Activated CD4-positive, alpha-beta memory T cell treated with anti-CD3 and anti-CD28 coated beads for 36 hours (primary cell): ENCODE data around the gene TMEM116. TPM values are rescaled to one million over a fixed set of nuclear protein-coding genes. Genes with fewer than 3 reads are reported as not detected.
"Not testable (repeated sequence)": the region's sequence is repeated elsewhere in the genome, so short reads cannot be mapped to it uniquely, and the experiment has no call there.

Experiments used
- CTCF ChIA-PET: fragments of 350-600 bp; sonication (Branson Sonifier 250); formaldehyde crosslinking; loops from one replicate; lab custom pipeline; 2021; ENCODE audit warnings: antibody characterized with exemption, inconsistent platforms; lab: Charles Lee
- POLR2A ChIA-PET: fragments of 350-600 bp; sonication (Branson Sonifier 250); formaldehyde crosslinking; loops from one replicate; lab custom pipeline; 2021; ENCODE audit warnings: antibody characterized with exemption; lab: Charles Lee
- DNase-seq: peaks from one replicate; pipeline ENCODE4 v3.0.0-alpha.2; 2020
- H3K27ac Mint-ChIP-seq: one replicate; pipeline ENCODE4 v1.8.0; 2021; ENCODE audit warnings: mixed read lengths
- H3K27me3 Mint-ChIP-seq: one replicate; pipeline ENCODE4 v1.8.0; 2021; ENCODE audit warnings: mixed read lengths
- H3K36me3 Mint-ChIP-seq: one replicate; pipeline ENCODE4 v1.8.0; 2021; ENCODE audit warnings: mixed read lengths
- H3K4me1 Mint-ChIP-seq: one replicate; pipeline ENCODE4 v1.8.0; 2021; ENCODE audit warnings: low read depth, mixed read lengths
- H3K4me3 Mint-ChIP-seq: one replicate; pipeline ENCODE4 v1.8.0; 2021; ENCODE audit warnings: mild to moderate bottlenecking, mixed read lengths
- H3K9me3 Mint-ChIP-seq: one replicate; pipeline ENCODE4 v1.8.0; 2021; ENCODE audit warnings: mixed read lengths
- intact Hi-C: fragments of 100-400 bp; cut with micrococcal nuclease; formaldehyde crosslinking; loops from one replicate; pipeline ENCODE4 v1.15.1; 2023
- total RNA-seq, 2 experiments: library from RNA; stranded (reverse); gene quantifications; one replicate each; pipeline ENCODE4 v1.2.3, GENCODE V29; 2021

TMEM116 gene
- total RNA-seq, 2 experiments from 2014 or later: 14.0 to 17.1 TPM

DNA sequence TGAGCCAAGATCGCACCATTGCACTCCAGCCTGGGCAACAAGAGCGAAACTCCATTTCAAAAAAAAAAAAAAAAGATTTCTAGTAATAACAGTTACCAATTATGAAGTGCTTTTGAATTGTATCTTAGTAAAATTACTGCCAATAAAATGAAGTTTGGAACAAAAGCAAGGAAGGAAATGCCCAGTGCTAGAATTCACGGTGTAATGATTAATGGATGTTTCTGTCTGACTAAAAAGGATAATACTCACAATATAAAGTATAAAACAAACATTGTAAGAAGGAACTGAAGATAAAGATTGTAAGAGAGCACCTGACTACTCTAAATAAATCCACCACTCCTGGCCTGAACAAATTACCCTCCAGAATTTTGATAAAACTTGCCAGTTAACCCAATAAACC, 4.0 kb downstream of the TMEM116 start:
- ChIA-PET POLR2A (no interaction called here), CTCF (no interaction called here)
- H3K27ac Mint-ChIP-seq: no peak overlapping the region
- H3K4me1 Mint-ChIP-seq: peaks cover 42% of the 10 kb centered on the region
- no peaks in the 10 kb centered on the region for H3K9me3 Mint-ChIP-seq
- H3K36me3 Mint-ChIP-seq: peaks cover 17% of the 10 kb centered on the region
- H3K27me3 Mint-ChIP-seq: no peaks in the 10 kb centered on the region
- no peak for DNase-seq
- intact Hi-C loops: no loop called here
- H3K4me3 Mint-ChIP-seq: no peak overlapping the region

DNA sequence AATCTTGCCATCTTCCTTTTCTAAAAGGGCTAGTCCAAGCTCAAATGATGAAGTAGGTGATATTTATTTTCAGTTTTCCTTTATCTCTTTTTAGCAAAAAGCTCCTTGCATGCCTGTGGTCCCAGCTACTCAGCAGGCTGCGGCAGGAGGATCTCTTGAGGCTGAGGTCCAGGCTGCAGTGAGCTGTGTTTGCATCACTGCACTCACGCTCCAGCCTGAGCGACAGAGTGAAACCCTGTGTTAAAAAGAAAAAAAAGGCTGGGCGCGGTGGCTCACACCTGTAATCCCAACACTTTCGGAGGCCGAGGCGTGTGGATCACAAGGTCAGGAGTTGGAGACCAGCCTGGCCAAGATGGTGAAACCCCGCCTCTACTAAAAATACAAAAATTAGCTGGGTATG, 5.0 kb downstream of the TMEM116 start:
- Mint-ChIP-seq H3K9me3 (no peaks in the 10 kb centered on the region), H3K4me1 (peaks cover 44% of the 10 kb centered on the region), H3K36me3 (peaks cover 17% of the 10 kb centered on the region), H3K27me3 (no peaks in the 10 kb centered on the region), H3K27ac (no peak overlapping the region), H3K4me3 (no peak overlapping the region)
- POLR2A ChIA-PET: no interaction called here
- CTCF ChIA-PET: no interaction called here
- DNase-seq: no peak
- intact Hi-C loops: no loop called here

DNA sequence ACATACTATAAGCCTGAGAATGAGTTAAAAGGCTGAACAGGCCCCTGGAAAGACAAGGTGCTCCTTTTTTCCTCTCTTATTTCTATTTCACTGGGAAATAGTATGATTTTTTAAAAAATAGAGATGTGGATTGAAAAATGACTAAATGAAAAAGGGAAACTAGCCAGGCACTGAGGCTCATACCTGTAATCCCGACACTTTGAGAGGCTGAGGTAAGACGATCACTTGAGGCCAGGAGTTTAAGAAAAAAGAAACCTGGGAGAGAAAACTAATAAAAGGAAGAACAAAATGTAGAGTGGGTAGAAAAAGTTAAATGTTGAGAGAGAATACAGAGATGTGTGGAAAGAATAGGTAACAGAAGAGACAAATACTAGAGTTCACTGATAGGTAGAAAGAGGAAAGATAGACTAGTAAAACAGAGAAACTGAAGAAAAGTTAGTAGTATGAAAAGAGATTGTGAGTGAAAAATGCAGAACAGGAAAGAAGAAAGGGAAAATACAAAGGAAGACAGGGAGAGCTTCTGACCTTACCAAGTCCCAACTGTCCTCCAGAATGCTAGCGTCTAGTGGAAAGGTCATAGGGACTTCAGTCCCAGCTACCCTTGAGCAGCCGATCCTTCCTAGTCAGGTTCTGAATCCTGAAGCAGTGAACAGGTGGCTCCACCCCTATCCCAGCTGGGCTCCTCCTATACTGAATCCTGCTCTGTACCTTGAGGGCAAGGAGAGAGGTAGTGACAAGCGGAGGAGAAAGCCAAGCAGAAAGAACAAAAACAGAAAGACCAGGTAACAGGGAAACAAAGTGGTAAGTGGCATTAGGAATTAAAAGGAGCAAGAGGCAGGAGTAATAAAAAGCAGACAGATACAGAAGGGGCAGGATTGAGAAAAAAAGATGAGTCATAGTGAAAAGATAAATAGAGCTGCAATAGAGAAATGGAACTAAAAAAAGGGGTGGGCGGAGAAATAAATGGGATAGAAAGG, 7.3 kb downstream of the TMEM116 start:
- POLR2A ChIA-PET: no interaction called here
- no peak overlapping the region for H3K27ac Mint-ChIP-seq
- H3K27me3 Mint-ChIP-seq: no peaks in the 10 kb centered on the region
- intact Hi-C loops: no loop called here
- no peaks in the 10 kb centered on the region for H3K9me3 Mint-ChIP-seq
- CTCF ChIA-PET: no interaction called here
- no peak for DNase-seq
- H3K36me3 Mint-ChIP-seq: peaks cover 1% of the 10 kb centered on the region
- H3K4me1 Mint-ChIP-seq: peaks cover 51% of the 10 kb centered on the region
- no peak overlapping the region for H3K4me3 Mint-ChIP-seq

- DNase-seq: no peak
- Mint-ChIP-seq H3K9me3 (no peaks in the 10 kb centered on the region), H3K4me1 (peaks cover 53% of the 10 kb centered on the region), H3K27ac (no peak overlapping the region), H3K36me3 (peaks cover 1% of the 10 kb centered on the region), H3K27me3 (no peaks in the 10 kb centered on the region), H3K4me3 (no peak overlapping the region)
- POLR2A ChIA-PET: interaction anchor here (0.6 to 5.0 kb wide), 2 partner anchors 9 to 12 kb away, joined by 3 to 44 read pairs; partner anchors contain the start of genes ERP29 and TMEM116
- intact Hi-C loops: no loop called here
- CTCF ChIA-PET: interaction anchor here (4.2 kb wide), 1 partner anchor 10 kb away, joined by 26 read pairs; the partner anchor contains the start of genes ERP29 and TMEM116
Measured at GRCh38 chr12:112004041-112004440, 8.9 kb downstream of the TMEM116 start.

DNA sequence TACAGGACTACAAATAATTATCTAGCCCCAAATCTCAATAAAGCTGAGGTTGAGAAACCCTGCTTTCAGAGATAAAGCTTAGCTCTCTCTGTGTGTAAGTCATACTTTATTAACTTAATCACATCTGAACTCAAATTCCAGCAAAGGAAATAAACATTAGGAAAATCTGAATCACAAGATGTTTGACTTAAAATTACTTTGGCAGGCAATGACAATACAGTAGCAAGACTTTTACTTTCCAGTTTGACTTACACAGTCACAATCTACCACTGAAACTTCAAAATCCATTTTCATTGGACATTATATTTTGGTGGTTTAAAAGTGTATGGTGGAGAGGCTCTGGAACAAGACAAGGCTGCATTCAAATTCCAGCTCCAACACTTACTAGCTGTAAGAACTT, 11.4 kb downstream of the TMEM116 start:
- Mint-ChIP-seq H3K9me3 (no peaks in the 10 kb centered on the region), H3K27ac (peak overlapping the region; percentile 71), H3K36me3 (peaks cover 1% of the 10 kb centered on the region), H3K27me3 (no peaks in the 10 kb centered on the region), H3K4me3 (peak overlapping the region; percentile 54), H3K4me1 (peaks cover 67% of the 10 kb centered on the region)
- ChIA-PET CTCF (interaction anchor here (0.9 to 4.2 kb wide), 4 partner anchors 8 to 15 kb away, joined by 3 to 26 read pairs (median 3); partner anchors contain the start of genes ERP29 and TMEM116), POLR2A (interaction anchor here (1.1 to 5.0 kb wide), 4 partner anchors 9 to 75 kb away, joined by 3 to 44 read pairs (median 4); partner anchors contain the start of genes ERP29 and TMEM116)
- intact Hi-C loops: loop anchor here (1.0 kb wide), 2 partner anchors 8 to 12 kb away; partner anchors contain the start of genes ERP29 and TMEM116
- no peak for DNase-seq

DNA sequence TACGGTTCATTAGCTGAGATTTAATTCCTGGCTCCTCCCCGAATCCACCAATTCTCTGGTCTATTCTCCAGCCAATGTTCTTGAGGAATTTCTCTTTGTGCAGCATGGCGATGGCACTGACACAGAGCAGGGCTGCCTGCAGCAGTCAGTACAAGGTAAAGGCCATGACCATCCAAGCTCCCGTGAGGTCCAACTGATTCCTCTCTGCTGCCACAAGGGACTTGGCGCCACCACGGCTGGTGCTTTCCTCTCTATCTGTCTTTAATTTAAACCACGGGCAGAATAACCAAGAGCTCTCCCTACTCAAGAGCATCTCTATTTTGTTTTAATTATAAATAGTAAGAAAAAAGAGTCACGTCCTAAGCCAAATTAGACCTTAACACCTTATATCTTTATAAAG, 12.1 kb downstream of the TMEM116 start:
- Mint-ChIP-seq H3K4me3 (peak overlapping the region; percentile 47), H3K4me1 (peaks cover 66% of the 10 kb centered on the region), H3K27ac (peak overlapping the region; percentile 61), H3K9me3 (no peaks in the 10 kb centered on the region), H3K36me3 (peaks cover 1% of the 10 kb centered on the region), H3K27me3 (no peaks in the 10 kb centered on the region)
- DNase-seq: no peak
- POLR2A ChIA-PET: interaction anchor here (1.1 to 5.0 kb wide), 3 partner anchors 8 to 75 kb away, joined by 4 to 44 read pairs (median 5); partner anchors contain the start of genes ERP29 and TMEM116
- CTCF ChIA-PET: interaction anchor here (1.1 to 4.2 kb wide), 3 partner anchors 9 to 16 kb away, joined by 3 to 26 read pairs (median 3); partner anchors contain the start of genes ERP29 and TMEM116
- intact Hi-C loops: loop anchor here (1.0 kb wide), 2 partner anchors 8 to 12 kb away; partner anchors contain the start of genes ERP29 and TMEM116

DNA sequence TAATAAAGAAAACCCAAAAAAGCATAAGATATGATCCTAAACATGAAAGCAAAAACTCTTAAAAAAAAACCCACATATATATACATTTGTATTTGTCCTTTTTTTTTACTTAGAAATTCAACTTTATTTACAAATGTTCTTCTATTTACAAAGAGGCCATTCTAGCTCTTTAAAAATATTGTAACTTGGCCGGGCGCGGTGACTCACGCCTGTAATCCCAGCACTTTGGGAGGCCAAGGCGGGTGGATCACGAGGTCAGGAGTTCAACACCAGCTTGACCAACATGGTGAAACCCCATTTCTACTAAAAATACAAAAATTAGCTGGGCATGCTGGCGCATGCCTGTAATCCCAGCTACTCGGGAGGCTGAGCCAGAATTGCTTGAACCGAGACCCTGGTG, 13.8 kb downstream of the TMEM116 start:
- DNase-seq, H3K36me3 Mint-ChIP-seq, H3K4me3 Mint-ChIP-seq, H3K27me3 Mint-ChIP-seq, intact Hi-C loops, H3K9me3 Mint-ChIP-seq: not testable (repeated sequence)
- peak overlapping the region; percentile 7 for H3K27ac Mint-ChIP-seq
- POLR2A ChIA-PET: interaction anchor here (0.6 kb wide), 1 partner anchor 37 kb away, joined by 3 read pairs; no protein-coding TSS in a partner anchor
- H3K4me1 Mint-ChIP-seq: peaks cover 73% of the 10 kb centered on the region
- CTCF ChIA-PET: interaction anchor here (0.7 kb wide), 1 partner anchor 14 kb away, joined by 3 read pairs; the partner anchor contains the start of genes ERP29 and TMEM116

DNA sequence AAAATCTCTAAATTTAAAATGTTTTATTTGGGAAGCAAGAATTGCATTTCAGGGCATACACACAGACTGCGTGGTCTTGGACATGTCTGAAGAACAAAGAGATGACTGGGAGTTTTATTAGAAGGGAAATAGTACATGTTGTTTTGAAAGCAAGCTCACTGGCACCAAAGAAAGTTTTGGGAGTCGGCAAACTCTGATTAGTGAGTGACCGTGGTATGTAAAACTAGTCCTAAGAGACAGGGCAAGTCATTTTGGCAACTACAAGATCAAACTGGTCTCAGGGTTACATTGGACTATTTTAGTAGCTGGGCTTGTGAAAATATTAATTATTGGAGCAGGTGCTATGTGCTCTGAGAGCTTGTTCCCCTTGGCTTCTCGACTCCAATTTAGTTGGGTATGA, 14.9 kb downstream of the TMEM116 start:
- Mint-ChIP-seq H3K36me3 (no peaks in the 10 kb centered on the region), H3K9me3 (no peaks in the 10 kb centered on the region), H3K4me1 (peaks cover 82% of the 10 kb centered on the region), H3K27ac (peak overlapping the region; percentile 20), H3K4me3 (no peak overlapping the region), H3K27me3 (no peaks in the 10 kb centered on the region)
- intact Hi-C loops: no loop called here
- ChIA-PET POLR2A (interaction anchor here (0.8 kb wide), 1 partner anchor 16 kb away, joined by 3 read pairs; no protein-coding TSS in a partner anchor), CTCF (no interaction called here)
- no peak for DNase-seq

DNA sequence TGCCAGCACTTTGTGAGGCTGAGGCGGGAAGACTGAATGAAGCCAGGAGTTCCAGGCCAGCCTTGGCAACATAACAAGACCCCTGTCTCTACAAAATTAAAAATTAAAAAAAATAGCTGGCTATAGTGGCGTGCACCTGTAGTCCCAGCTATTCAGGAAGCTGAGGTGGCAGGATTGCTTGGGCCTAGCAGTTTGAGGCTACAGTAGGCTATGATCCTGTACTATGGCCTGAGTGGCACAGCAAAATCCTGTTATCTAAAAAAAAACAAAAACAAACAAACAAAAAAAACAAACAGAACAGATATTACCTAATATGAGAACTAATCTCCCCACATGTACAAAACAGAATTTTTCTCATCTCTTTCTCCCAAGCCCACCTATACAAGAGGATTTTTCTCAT, 15.7 kb downstream of the TMEM116 start:
- DNase-seq: no peak
- intact Hi-C loops: no loop called here
- Mint-ChIP-seq H3K4me1 (peaks cover 83% of the 10 kb centered on the region), H3K9me3 (no peaks in the 10 kb centered on the region), H3K27me3 (no peaks in the 10 kb centered on the region), H3K36me3 (no peaks in the 10 kb centered on the region), H3K4me3 (no peak overlapping the region), H3K27ac (no peak overlapping the region)
- ChIA-PET POLR2A (interaction anchor here (0.8 kb wide), 1 partner anchor 17 kb away, joined by 3 read pairs; no protein-coding TSS in a partner anchor), CTCF (no interaction called here)

DNA sequence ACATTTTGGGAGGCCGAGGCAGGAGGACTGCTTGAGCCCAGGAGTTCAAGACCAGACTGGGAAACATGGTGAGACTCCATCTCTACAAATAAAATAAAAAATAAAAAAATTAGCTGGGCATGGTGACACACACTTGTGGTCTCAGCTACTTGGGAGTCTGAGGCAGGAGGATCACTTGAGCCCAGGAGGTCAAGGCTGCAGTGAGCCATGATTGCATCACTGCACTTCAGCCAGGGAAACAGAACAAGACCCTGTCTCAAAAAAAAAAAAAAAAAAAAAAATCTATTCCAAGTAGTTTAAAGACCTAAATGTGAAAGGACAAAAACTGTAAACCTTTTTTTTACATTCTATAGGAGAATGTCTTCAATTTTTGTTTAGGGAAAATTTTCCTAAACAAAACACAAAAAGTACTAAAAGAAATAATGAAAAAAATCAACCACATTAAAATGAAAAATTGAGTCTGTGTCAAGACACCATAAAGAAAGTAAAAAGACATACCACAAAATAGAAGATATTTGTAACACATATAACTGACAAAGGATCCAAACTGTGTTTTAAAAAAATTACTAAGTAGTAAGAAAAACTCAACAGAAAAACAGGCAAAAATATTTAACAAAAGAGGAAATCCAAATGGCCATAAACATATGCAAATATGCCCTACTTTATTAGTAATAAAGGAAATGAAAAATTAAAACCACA, 17.0 kb downstream of the TMEM116 start:
- no peak overlapping the region for H3K27ac Mint-ChIP-seq
- DNase-seq: no peak
- ChIA-PET POLR2A (interaction anchor here (1.2 kb wide), 1 partner anchor 19 kb away, joined by 3 read pairs; no protein-coding TSS in a partner anchor), CTCF (interaction anchor here (0.8 kb wide), 1 partner anchor 52 kb away, joined by 4 read pairs; no protein-coding TSS in a partner anchor)
- H3K4me3 Mint-ChIP-seq: no peak overlapping the region
- H3K9me3 Mint-ChIP-seq: no peaks in the 10 kb centered on the region
- intact Hi-C loops: no loop called here
- H3K36me3 Mint-ChIP-seq: peaks cover 2% of the 10 kb centered on the region
- H3K27me3 Mint-ChIP-seq: no peaks in the 10 kb centered on the region
- H3K4me1 Mint-ChIP-seq: peaks cover 80% of the 10 kb centered on the region
